ENCODE data around the gene PHYHD1.
A peak's percentile ranks its signal among the peaks of the same experiment; 100 is the strongest.

PHYHD1 gene

DNA sequence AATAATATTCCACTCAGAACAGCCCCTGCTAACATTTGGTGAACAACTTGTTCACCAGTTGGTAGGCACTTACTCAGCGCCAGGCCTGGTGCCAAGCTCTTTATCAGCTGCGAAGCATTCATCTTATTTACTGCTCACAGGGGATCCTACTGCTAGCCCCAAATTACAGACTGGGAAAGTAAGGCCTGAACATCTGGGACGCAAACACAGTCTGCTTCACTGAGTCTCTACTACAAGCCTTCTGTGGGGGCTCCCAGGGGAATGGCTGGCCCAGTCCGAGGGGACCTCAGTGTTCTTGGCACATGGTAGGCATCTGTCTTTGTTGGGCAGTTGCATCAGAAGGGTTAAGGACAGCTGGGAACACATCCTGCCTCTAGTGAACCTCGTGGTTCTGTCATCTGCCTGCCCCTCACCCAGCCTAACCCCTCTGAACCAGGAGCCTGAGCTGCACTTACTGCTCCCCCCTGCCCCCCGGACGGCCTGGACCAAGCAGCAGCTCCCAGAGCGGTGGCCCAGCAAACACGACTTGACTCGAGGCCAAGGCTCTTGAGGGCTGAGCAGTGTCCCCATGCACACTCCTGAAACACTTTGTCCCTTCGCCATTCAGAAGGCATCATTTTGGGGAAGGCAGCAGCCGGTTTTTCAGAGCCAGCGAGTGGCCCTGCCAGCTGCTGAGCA lies at the start of gene PHYHD1:
TSS of gene PHYHD1 (plus strand) at position 602 of the 678 bp plus-strand sequence. CDS start 1,342 bp downstream, outside the sequence.
- DNase-seq (ENCODE audit: low spot score in 2 of 2) (no peak), ATAC-seq (replicated peaks; ENCODE audit: extremely low read depth, poor library complexity, severe bottlenecking) (no peak)
- Mint-ChIP-seq H3K36me3 (ENCODE audit: insufficient read depth) (peaks cover 29% of the 10 kb centered on the region), H3K27me3 (no peaks in the 10 kb centered on the region), H3K4me3 (no peak within 1 kb of the TSS), H3K9me3 (no peaks in the 10 kb centered on the region), H3K4me1 (no peaks in the 10 kb centered on the region), H3K27ac (ENCODE audit: low read depth) (no peak within 1 kb of the TSS)

GRCh38 chr9:128877852-128878251 lies 42.9 kb upstream of the PHYHD1 start:
- DNase-seq (ENCODE audit: low spot score in 2 of 2): no peak
- Mint-ChIP-seq H3K27me3 (no peaks in the 10 kb centered on the region), H3K36me3 (ENCODE audit: insufficient read depth) (peaks cover 8% of the 10 kb centered on the region), H3K27ac (ENCODE audit: low read depth) (no peak overlapping the region), H3K9me3 (no peaks in the 10 kb centered on the region), H3K4me3 (no peak overlapping the region), H3K4me1 (peaks cover 33% of the 10 kb centered on the region)
- ATAC-seq (replicated peaks; ENCODE audit: extremely low read depth, poor library complexity, severe bottlenecking): no peak

DNA sequence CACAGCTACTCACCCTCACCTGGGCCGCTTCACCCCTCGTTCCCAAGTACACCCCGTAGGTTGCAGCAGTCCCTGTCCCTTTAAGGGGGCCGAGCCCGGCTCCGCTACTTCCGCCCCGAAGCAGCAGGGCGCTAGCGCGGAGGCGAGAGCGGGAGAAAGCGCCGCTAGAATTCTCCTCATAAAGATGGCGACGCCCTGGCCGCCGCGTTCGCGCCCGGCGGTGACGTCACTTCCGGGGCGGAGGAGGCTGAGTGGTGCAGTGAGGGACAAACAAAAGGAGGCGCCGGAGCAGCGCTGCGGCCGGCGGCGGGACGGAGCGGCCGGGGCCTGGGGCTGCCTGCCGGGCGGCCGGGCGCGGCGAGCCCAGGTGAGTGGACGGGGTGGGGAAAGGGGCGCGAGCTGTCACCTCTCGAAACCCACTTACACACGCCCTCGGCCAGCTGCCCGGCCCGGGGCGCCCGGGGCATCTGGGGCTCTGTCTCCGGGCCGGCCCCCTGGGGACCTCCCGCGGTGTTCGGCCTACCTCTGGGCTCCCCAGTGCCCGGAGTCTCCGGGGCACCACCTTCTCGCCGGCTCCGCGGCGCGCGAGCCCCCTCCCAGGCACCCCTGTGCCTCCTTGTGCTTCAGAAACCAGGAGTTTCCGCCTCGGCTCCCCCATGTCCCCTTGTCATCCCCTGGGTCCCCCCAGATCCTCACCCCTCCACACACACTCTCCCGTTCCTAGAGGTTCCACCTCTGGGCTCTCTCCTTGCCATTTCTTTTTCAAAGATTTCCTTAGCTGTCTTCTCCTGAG lies 38.7 kb upstream of the PHYHD1 start, which contains the start of the genes KYAT1 and LRRC8A:
TSS of gene KYAT1 (minus strand) at position 67 of the 793 bp plus-strand sequence. CDS start 36,545 bp downstream, outside the sequence.
TSS of gene LRRC8A (plus strand) at position 250 of the 793 bp plus-strand sequence. CDS start 25,032 bp downstream, outside the sequence.
- Mint-ChIP-seq H3K27me3 (no peaks in the 10 kb centered on the region), H3K36me3 (ENCODE audit: insufficient read depth) (peaks cover 13% of the 10 kb centered on the region), H3K4me3 (peak within 1 kb of the TSS; percentile 90), H3K9me3 (no peaks in the 10 kb centered on the region), H3K27ac (ENCODE audit: low read depth) (peak within 1 kb of the TSS; percentile 95), H3K4me1 (peaks cover 71% of the 10 kb centered on the region)
- DNase-seq (ENCODE audit: low spot score in 2 of 2) (peak; percentile 96 to 97), ATAC-seq (replicated peaks; ENCODE audit: extremely low read depth, poor library complexity, severe bottlenecking) (peak; percentile 96)

- peaks cover 16% of the 10 kb centered on the region for H3K36me3 Mint-ChIP-seq (ENCODE audit: insufficient read depth)
These were observed 37.8 kb upstream of the PHYHD1 start for GRCh38 chr9:128882677-128883603.

GRCh38 chr9:128884164-128884563 lies 36.6 kb upstream of the PHYHD1 start:
- Mint-ChIP-seq H3K36me3 (ENCODE audit: insufficient read depth) (peaks cover 21% of the 10 kb centered on the region), H3K27ac (ENCODE audit: low read depth) (peak overlapping the region; percentile 68), H3K9me3 (no peaks in the 10 kb centered on the region), H3K4me3 (peak overlapping the region; percentile 90), H3K27me3 (no peaks in the 10 kb centered on the region), H3K4me1 (peaks cover 75% of the 10 kb centered on the region)
- DNase-seq (ENCODE audit: low spot score in 2 of 2) (no peak), ATAC-seq (replicated peaks; ENCODE audit: extremely low read depth, poor library complexity, severe bottlenecking) (no peak)

More at GRCh38 chr9:128882677-128883603, 37.8 kb upstream of the PHYHD1 start:
- Mint-ChIP-seq H3K27ac (ENCODE audit: low read depth) (peak overlapping the region; percentile 95), H3K4me3 (peak overlapping the region; percentile 90), H3K9me3 (no peaks in the 10 kb centered on the region), H3K27me3 (no peaks in the 10 kb centered on the region), H3K4me1 (peaks cover 71% of the 10 kb centered on the region)
- DNase-seq (ENCODE audit: low spot score in 2 of 2): no peak
- no peak for ATAC-seq (replicated peaks; ENCODE audit: extremely low read depth, poor library complexity, severe bottlenecking)

- ATAC-seq (replicated peaks; ENCODE audit: extremely low read depth, poor library complexity, severe bottlenecking) (no peak), DNase-seq (ENCODE audit: low spot score in 2 of 2) (no peak)
- Mint-ChIP-seq H3K36me3 (ENCODE audit: insufficient read depth) (peaks cover 25% of the 10 kb centered on the region), H3K27me3 (no peaks in the 10 kb centered on the region), H3K4me3 (peak overlapping the region; percentile 90), H3K4me1 (peaks cover 72% of the 10 kb centered on the region), H3K27ac (ENCODE audit: low read depth) (peak overlapping the region; percentile 83), H3K9me3 (no peaks in the 10 kb centered on the region)
These were observed 35.4 kb upstream of the PHYHD1 start for GRCh38 chr9:128885376-128885775.

GRCh38 chr9:128885798-128886197 lies 35.0 kb upstream of the PHYHD1 start:
- ATAC-seq (replicated peaks; ENCODE audit: extremely low read depth, poor library complexity, severe bottlenecking) (no peak), DNase-seq (ENCODE audit: low spot score in 2 of 2) (no peak)
- Mint-ChIP-seq H3K27me3 (no peaks in the 10 kb centered on the region), H3K4me1 (peaks cover 71% of the 10 kb centered on the region), H3K27ac (ENCODE audit: low read depth) (peak overlapping the region; percentile 83), H3K4me3 (no peak overlapping the region), H3K9me3 (no peaks in the 10 kb centered on the region), H3K36me3 (ENCODE audit: insufficient read depth) (peaks cover 25% of the 10 kb centered on the region)

GRCh38 chr9:128886211-128886891 lies 34.4 kb upstream of the PHYHD1 start:
- Mint-ChIP-seq H3K4me1 (peaks cover 67% of the 10 kb centered on the region), H3K4me3 (no peak overlapping the region), H3K27me3 (no peaks in the 10 kb centered on the region), H3K27ac (ENCODE audit: low read depth) (peak overlapping the region; percentile 8), H3K36me3 (ENCODE audit: insufficient read depth) (peaks cover 25% of the 10 kb centered on the region), H3K9me3 (no peaks in the 10 kb centered on the region)
- no peak for ATAC-seq (replicated peaks; ENCODE audit: extremely low read depth, poor library complexity, severe bottlenecking)
- DNase-seq (ENCODE audit: low spot score in 2 of 2): no peak

GRCh38 chr9:128887049-128887448 lies 33.7 kb upstream of the PHYHD1 start:
- no peaks in the 10 kb centered on the region for H3K27me3 Mint-ChIP-seq
- no peak overlapping the region for H3K27ac Mint-ChIP-seq (ENCODE audit: low read depth)
- peaks cover 19% of the 10 kb centered on the region for H3K36me3 Mint-ChIP-seq (ENCODE audit: insufficient read depth)
- peaks cover 60% of the 10 kb centered on the region for H3K4me1 Mint-ChIP-seq
- DNase-seq (ENCODE audit: low spot score in 2 of 2) (no peak), ATAC-seq (replicated peaks; ENCODE audit: extremely low read depth, poor library complexity, severe bottlenecking) (no peak)
- no peaks in the 10 kb centered on the region for H3K9me3 Mint-ChIP-seq
- H3K4me3 Mint-ChIP-seq: no peak overlapping the region

DNA sequence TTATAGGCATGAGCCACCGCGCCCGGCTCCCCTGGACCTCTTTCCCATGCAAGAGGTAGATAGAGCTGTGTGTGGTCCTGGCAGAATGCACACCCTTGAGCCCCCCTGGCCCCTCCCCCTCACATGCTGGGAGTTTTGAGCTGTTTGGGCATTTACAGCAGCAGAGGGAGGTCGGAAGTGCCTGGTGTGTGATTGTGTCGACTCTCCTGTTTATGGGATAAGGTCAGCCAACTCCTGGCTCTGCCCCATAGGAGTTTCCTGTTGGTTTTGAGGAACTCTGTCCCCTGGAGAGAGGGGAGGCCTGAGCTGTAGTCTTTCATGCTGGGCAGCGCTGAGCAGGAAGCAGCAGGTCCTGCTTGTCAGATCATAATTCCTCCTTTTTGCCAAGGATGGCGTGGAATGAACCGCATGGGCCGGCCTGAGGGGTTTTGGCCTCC lies 32.9 kb upstream of the PHYHD1 start:
- peaks cover 19% of the 10 kb centered on the region for H3K36me3 Mint-ChIP-seq (ENCODE audit: insufficient read depth)
- DNase-seq (ENCODE audit: low spot score in 2 of 2) (no peak), ATAC-seq (replicated peaks; ENCODE audit: extremely low read depth, poor library complexity, severe bottlenecking) (no peak)
- no peak overlapping the region for H3K4me3 Mint-ChIP-seq
- H3K27me3 Mint-ChIP-seq: no peaks in the 10 kb centered on the region
- peaks cover 53% of the 10 kb centered on the region for H3K4me1 Mint-ChIP-seq
- no peak overlapping the region for H3K27ac Mint-ChIP-seq (ENCODE audit: low read depth)
- H3K9me3 Mint-ChIP-seq: no peaks in the 10 kb centered on the region

DNA sequence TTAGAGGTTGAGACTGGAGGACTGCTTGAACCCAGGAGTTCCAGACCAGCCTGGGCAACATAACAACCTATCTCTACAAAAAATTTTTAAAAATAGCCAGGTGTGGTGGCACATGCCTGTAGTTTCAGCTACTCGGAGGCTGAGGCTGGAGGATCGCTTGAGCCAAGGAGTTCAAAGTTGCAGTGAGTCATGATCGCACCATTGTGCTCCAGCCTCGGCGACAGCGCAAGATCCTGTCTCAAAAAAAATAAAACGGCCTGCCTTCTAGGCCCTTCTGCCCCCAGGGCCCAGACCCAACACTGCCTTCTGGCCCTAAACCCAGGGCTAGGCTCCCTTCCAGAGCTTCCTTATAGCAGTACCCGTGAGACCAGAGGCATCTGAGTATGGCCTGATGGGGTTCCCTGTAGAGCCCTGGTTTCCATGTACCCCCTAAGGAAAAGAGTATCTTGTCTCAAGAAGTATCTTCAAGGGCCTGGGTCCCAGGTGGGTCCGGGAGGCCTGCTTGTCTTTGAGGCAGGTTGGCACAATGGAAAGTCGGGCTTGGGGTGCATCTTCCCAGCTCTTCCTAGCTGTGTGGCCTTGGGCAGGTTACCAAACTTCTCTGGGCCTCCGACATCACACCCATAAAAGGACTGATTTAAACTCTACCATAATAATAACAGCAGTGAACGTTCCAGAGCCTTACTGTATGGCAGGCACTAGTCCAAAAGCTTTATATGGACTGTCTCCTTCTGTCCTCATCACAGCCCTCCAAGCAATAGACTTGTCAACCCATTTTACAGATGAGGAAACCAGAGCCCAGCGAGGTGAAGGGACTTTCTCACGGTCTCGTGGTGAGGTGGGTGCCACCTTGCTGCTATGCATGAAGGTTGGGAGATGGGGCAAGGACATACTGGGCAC lies 29.2 kb upstream of the PHYHD1 start:
- no peaks in the 10 kb centered on the region for H3K9me3 Mint-ChIP-seq
- H3K36me3 Mint-ChIP-seq (ENCODE audit: insufficient read depth): peaks cover 23% of the 10 kb centered on the region
- peaks cover 42% of the 10 kb centered on the region for H3K4me1 Mint-ChIP-seq
- DNase-seq (ENCODE audit: low spot score in 2 of 2) (no peak), ATAC-seq (replicated peaks; ENCODE audit: extremely low read depth, poor library complexity, severe bottlenecking) (peak; percentile 31)
- peak overlapping the region; percentile 16 for H3K4me3 Mint-ChIP-seq
- no peaks in the 10 kb centered on the region for H3K27me3 Mint-ChIP-seq
- peak overlapping the region; percentile 59 for H3K27ac Mint-ChIP-seq (ENCODE audit: low read depth)
